GM21367 (cell line): ENCODE measurements around the gene DMAP1.
A peak's percentile ranks its signal among the peaks of the same experiment; 100 is the strongest.
"Not testable (repeated sequence)": the region's sequence is repeated elsewhere in the genome, so short reads cannot be mapped to it uniquely, and the experiment has no call there.

Experiments
- ATAC-seq: cut with Tn5 transposase; IDR thresholded peaks from one replicate; pipeline ENCODE4 v1.9.1; 2021; ENCODE audit not compliant: unreplicated experiment

Gene DMAP1

GRCh38 chr1:44213222-44214112, at the start of gene DMAP1:
DMAP1 (plus strand) TSS chr1:44213471; CDS start chr1:44213754, 283 bp downstream.
- ATAC-seq, result peak; percentile 52

- no peak for ATAC-seq
Observed at GRCh38 chr1:44168520-44169098, 44.7 kb upstream of the DMAP1 start.

GRCh38 chr1:44170281-44170823, 42.9 kb upstream of the DMAP1 start:
- no peak for ATAC-seq

- no peak for ATAC-seq
Observed at GRCh38 chr1:44174630-44175029, 38.6 kb upstream of the DMAP1 start.

GRCh38 chr1:44200336-44200735, 12.9 kb upstream of the DMAP1 start:
- ATAC-seq, result no peak

GRCh38 chr1:44206545-44206944, 6.7 kb upstream of the DMAP1 start:
- not testable (repeated sequence) for ATAC-seq

- ATAC-seq, result no peak
Observed at GRCh38 chr1:44208226-44208625, 5.0 kb upstream of the DMAP1 start.

- no peak for ATAC-seq
Observed at GRCh38 chr1:44210595-44210994, 2.7 kb upstream of the DMAP1 start.

GRCh38 chr1:44212355-44213221, 683 bp upstream of the DMAP1 start:
- ATAC-seq, result no peak

GRCh38 chr1:44217809-44218410, 4.6 kb downstream of the DMAP1 start:
- no peak for ATAC-seq

GRCh38 chr1:44218503-44219300, 5.4 kb downstream of the DMAP1 start:
- ATAC-seq, result no peak

- ATAC-seq, result no peak
Observed at GRCh38 chr1:44219301-44219626, 6.0 kb downstream of the DMAP1 start.

- no peak for ATAC-seq
Observed at GRCh38 chr1:44220001-44220751, 6.9 kb downstream of the DMAP1 start.

- no peak for ATAC-seq
Observed at GRCh38 chr1:44220755-44221154, 7.5 kb downstream of the DMAP1 start.

- no peak for ATAC-seq
Observed at GRCh38 chr1:44221769-44222168, 8.5 kb downstream of the DMAP1 start.

GRCh38 chr1:44222397-44223186, 9.3 kb downstream of the DMAP1 start:
- ATAC-seq, result no peak

- no peak for ATAC-seq
Observed at GRCh38 chr1:44223187-44223610, 9.9 kb downstream of the DMAP1 start.

- no peak for ATAC-seq
Observed at GRCh38 chr1:44225761-44226160, 12.5 kb downstream of the DMAP1 start.

- ATAC-seq, result no peak
Observed at GRCh38 chr1:44227211-44227610, 13.9 kb downstream of the DMAP1 start.
